Tibial artery (tissue), 4 donors: ENCODE results near the gene TRAF2.

Source experiments
- DNase-seq, 2 donors: peaks; one replicate each; pipeline ENCODE4 v3.0.0-alpha.2; 2019
- H3K27ac ChIP-seq, 2 donors: fragments of 200-600 bp; sonication (generic) in 1 of 2; 1 replicate in 1 of 2; 2 replicates in 1 of 2; pipeline ENCODE4 v1.5.1; 2018 to 2019; ENCODE audit warnings: mild to moderate bottlenecking in 1 of 2
- H3K27me3 ChIP-seq, 2 donors: fragments of 200-600 bp; sonication (generic) in 1 of 2; one replicate each; pipeline versions ENCODE4 v1.5.1 to v1.6.0; 2016 to 2019
- H3K36me3 ChIP-seq, 3 donors: fragments of 200-600 bp; sonication (generic) in 2 of 3; one replicate each; pipeline ENCODE4 v1.5.1; 2016 to 2019; ENCODE audit warnings: mild to moderate bottlenecking in 2 of 3
- H3K4me1 ChIP-seq, 4 donors: fragments of 200-600 bp; sonication (generic) in 2 of 4; 1 replicate in 3 of 4; 2 replicates in 1 of 4; pipeline ENCODE4 v1.5.1; 2016 to 2019
- H3K4me3 ChIP-seq, 2 donors: fragments of 200-600 bp; sonication (generic) in 1 of 2; 1 replicate in 1 of 2; 2 replicates in 1 of 2; pipeline ENCODE4 v1.5.1; 2018 to 2019; ENCODE audit warnings: mild to moderate bottlenecking in 2 of 2
- H3K9me3 ChIP-seq, 3 donors: fragments of 200-600 bp; sonication (generic) in 1 of 3; one replicate each; pipeline ENCODE4 v1.5.1; 2016 to 2019
- CTCF ChIP-seq, 2 experiments: fragments of 200-600 bp in 1 of 2; fragments of 450-650 bp in 1 of 2; IDR thresholded peaks; one replicate each; pipeline ENCODE4 v1.5.1; 2017 to 2019; ENCODE audit warnings: antibody characterized with exemption in 2 of 2, mild to moderate bottlenecking in 1 of 2, moderate library complexity in 1 of 2
- intact Hi-C: fragments of 100-400 bp; cut with DNase I; formaldehyde crosslinking; loops from one replicate; pipeline ENCODE4 v1.15.0; 2023; ENCODE audit warnings: low total_unique reads

The TRAF2 gene

GRCh38 chr9:136920069-136920468 lies 33.8 kb downstream of the TRAF2 start:
- no peak for DNase-seq
- no peak for TF ChIP-seq CTCF (IDR thresholded peaks at IDR 0.05)
- Histone ChIP-seq H3K4me3 (no peak overlapping the region), H3K27ac (no peak overlapping the region), H3K36me3 (peaks cover 7 to 64% (median 42%) of the 10 kb centered on the region in 3 donors), H3K9me3 (no peaks in the 10 kb centered on the region), H3K4me1 (peaks cover 0 to 40% (median 25%) of the 10 kb centered on the region in 4 donors), H3K27me3 (no peaks in the 10 kb centered on the region)
- intact Hi-C loops = no loop called here

DNA sequence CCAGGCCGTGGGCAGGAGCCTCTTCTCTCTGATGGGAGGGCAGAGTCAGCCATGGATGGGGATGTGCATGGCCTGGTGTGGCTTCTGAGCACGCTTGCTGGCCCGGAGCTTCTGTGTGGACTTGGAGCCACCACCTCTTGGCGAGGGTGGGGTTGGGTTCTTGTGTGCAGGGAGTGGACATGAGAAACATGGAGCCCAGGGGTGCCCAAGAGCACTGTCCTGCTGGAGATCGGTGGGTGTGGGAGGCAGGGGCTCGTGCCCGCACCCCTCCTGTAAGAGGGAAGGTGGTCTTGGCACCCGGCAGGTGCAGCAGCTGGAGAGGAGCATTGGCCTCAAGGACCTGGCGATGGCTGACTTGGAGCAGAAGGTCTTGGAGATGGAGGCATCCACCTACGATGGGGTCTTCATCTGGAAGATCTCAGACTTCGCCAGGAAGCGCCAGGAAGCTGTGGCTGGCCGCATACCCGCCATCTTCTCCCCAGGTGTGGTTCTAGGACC lies 34.5 kb downstream of the TRAF2 start:
- DNase-seq = no peak
- no peak for TF ChIP-seq CTCF (IDR thresholded peaks at IDR 0.05)
- no peak overlapping the region for H3K4me3 ChIP-seq
- H3K27ac ChIP-seq = peak overlapping the region; percentile 78 to 92
- intact Hi-C loops = no loop called here
- H3K36me3 ChIP-seq = peaks cover 7 to 63% (median 41%) of the 10 kb centered on the region in 3 donors
- no peaks in the 10 kb centered on the region for H3K9me3 ChIP-seq
- H3K27me3 ChIP-seq = no peaks in the 10 kb centered on the region
- peaks cover 0 to 47% (median 32%) of the 10 kb centered on the region in 4 donors for H3K4me1 ChIP-seq

DNA sequence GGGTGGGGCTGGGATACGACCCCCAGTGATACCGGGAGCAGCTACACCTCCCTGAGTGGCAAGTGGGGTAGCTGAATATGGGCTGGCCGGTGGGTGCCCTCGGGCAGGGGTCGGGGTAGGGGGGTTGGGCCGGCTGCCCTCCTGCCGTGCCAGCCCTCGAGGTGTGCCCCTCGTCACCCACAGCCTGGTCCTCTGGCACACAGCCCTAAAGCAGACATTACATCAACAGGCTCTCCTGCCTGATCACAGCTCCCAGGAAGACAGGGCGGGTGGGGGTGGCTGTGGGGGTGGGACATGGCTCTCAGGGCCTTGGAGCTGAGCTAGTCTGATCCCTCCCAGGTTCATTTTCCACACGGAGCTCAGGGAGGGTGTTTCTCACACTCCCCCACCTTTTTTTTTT lies 35.0 kb downstream of the TRAF2 start:
- no peaks in the 10 kb centered on the region for H3K9me3 ChIP-seq
- H3K27me3 ChIP-seq = no peaks in the 10 kb centered on the region
- TF ChIP-seq CTCF (IDR thresholded peaks at IDR 0.05) = no peak
- H3K27ac ChIP-seq = peak overlapping the region; percentile 78 to 92
- intact Hi-C loops = no loop called here
- H3K4me3 ChIP-seq = no peak overlapping the region
- peaks cover 7 to 63% (median 36%) of the 10 kb centered on the region in 3 donors for H3K36me3 ChIP-seq
- no peak for DNase-seq
- peaks cover 0 to 53% (median 37%) of the 10 kb centered on the region in 4 donors for H3K4me1 ChIP-seq

DNA sequence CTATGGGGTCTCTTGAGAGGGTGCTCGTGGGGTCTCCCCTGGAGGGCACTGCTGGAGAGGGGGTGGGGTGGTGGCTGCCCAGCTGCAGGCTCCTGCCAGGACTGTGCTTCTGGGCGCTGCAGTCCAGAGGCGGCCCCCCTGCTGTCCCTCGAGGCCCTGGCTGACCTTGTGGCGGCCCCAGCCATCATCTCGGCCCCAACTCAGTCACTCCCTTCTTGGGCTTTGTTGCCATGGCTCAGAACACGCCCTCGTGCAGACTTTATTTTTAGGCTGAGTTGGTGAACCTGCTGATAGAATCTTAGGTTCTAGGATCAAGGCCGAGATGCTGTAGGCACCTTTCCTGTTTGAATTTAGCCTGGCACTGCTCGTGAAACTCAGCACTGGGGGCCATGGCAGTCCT lies 35.4 kb downstream of the TRAF2 start:
- peak in 1 of 2 donors; percentile 89 for DNase-seq
- intact Hi-C loops = no loop called here

GRCh38 chr9:136922540-136922939 lies 36.2 kb downstream of the TRAF2 start:
- H3K4me1 ChIP-seq = peaks cover 0 to 54% (median 38%) of the 10 kb centered on the region in 4 donors
- H3K27ac ChIP-seq = peak overlapping the region; percentile 78 to 92
- H3K9me3 ChIP-seq = no peaks in the 10 kb centered on the region

More for the DNA sequence above, 35.4 kb downstream of the TRAF2 start:
- Histone ChIP-seq H3K4me1 (peaks cover 0 to 53% (median 38%) of the 10 kb centered on the region in 4 donors), H3K9me3 (no peaks in the 10 kb centered on the region), H3K36me3 (peaks cover 7 to 63% (median 32%) of the 10 kb centered on the region in 3 donors), H3K27me3 (no peaks in the 10 kb centered on the region), H3K27ac (peak overlapping the region; percentile 78 to 92), H3K4me3 (no peak overlapping the region)
- no peak for TF ChIP-seq CTCF (IDR thresholded peaks at IDR 0.05)

More at GRCh38 chr9:136922540-136922939, 36.2 kb downstream of the TRAF2 start:
- no peak for TF ChIP-seq CTCF (IDR thresholded peaks at IDR 0.05)
- intact Hi-C loops = no loop called here
- Histone ChIP-seq H3K36me3 (peaks cover 7 to 58% (median 23%) of the 10 kb centered on the region in 3 donors), H3K27me3 (no peaks in the 10 kb centered on the region), H3K4me3 (no peak overlapping the region)
- no peak for DNase-seq
